C4-2B (cell line): ENCODE measurements around the gene CDK9.

ENCODE experiments used
- ZFX ChIP-seq: fragments of 450-650 bp; IDR thresholded peaks from 2 replicates; pipeline ENCODE4 v1.6.1; 2017
- TF ChIP-seq, protein P1 (sequence below): fragments of 450-650 bp; conservative IDR thresholded peaks from 2 replicates; pipeline ENCODE4 v1.5.1; 2017; ENCODE audit warnings: mild to moderate bottlenecking

DNA sequence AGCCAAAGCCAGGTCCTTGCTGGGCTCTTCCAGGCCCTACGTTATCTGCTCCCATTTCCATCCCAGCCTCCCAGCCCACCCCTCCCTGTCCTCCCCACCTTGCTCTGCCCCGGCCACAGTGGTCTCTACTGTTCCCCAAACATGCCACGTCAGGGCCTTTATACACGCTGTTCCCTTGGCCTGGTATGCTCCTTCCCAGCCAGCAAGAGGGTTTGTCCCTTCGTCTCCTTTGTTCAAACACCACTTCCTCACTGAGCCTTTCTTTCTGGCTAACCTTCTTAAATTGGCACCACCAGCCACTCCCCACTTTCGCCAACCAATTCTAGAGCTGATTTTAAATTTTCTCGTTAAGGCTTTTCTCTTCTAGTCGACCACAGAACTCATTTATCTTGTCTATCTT is 17.1 kb upstream of the CDK9 start:
- TF ChIP-seq, protein P1, sequence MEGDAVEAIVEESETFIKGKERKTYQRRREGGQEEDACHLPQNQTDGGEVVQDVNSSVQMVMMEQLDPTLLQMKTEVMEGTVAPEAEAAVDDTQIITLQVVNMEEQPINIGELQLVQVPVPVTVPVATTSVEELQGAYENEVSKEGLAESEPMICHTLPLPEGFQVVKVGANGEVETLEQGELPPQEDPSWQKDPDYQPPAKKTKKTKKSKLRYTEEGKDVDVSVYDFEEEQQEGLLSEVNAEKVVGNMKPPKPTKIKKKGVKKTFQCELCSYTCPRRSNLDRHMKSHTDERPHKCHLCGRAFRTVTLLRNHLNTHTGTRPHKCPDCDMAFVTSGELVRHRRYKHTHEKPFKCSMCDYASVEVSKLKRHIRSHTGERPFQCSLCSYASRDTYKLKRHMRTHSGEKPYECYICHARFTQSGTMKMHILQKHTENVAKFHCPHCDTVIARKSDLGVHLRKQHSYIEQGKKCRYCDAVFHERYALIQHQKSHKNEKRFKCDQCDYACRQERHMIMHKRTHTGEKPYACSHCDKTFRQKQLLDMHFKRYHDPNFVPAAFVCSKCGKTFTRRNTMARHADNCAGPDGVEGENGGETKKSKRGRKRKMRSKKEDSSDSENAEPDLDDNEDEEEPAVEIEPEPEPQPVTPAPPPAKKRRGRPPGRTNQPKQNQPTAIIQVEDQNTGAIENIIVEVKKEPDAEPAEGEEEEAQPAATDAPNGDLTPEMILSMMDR, result no peak
- no peak for TF ChIP-seq ZFX
